ENCODE data around the gene GOLT1A. TPM values are rescaled to one million over a fixed set of nuclear protein-coding genes. Genes with fewer than 3 reads are reported as not detected.

Gene GOLT1A
- total RNA-seq, 4 donors from 2014 or later, result 0.38 TPM; not detected in 3

DNA sequence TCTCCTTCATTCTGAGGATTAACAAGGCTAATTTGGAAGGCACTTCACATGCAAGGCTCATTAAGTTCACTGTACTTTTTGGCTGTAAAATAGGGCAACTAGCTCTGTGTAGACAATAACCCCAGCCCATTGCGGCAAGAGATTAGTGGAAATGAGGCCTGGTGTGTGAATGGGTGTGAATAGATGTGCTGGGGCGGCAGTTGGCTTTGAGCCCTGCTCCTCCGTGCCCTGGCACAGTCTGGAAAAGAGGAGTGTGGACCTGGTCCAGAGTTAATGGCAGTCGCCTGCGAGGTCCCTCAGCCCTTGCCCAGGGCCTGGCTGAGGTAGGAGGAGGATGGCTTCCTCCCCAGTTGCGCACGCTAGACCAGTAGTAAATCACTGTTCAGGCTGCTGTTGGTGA is 22.3 kb downstream of the GOLT1A start:
- intact Hi-C loops (cut with DNase I), result no loop called here
- DNase-seq, result no peak
- H3K36me3 ChIP-seq, result no peaks in the 10 kb centered on the region
- peaks cover 6 to 25% (median 8%) of the 10 kb centered on the region in 3 donors for H3K4me1 ChIP-seq
- 47 to 75% methylated on average over 7 of the region's 7 CpGs for WGBS, 2 donors
- peaks cover 0 to 86% (median 0%) of the 10 kb centered on the region in 4 donors for H3K27me3 ChIP-seq
- no peak for TF ChIP-seq POLR2A (IDR thresholded peaks at IDR 0.05)
- TF ChIP-seq, protein P1, sequence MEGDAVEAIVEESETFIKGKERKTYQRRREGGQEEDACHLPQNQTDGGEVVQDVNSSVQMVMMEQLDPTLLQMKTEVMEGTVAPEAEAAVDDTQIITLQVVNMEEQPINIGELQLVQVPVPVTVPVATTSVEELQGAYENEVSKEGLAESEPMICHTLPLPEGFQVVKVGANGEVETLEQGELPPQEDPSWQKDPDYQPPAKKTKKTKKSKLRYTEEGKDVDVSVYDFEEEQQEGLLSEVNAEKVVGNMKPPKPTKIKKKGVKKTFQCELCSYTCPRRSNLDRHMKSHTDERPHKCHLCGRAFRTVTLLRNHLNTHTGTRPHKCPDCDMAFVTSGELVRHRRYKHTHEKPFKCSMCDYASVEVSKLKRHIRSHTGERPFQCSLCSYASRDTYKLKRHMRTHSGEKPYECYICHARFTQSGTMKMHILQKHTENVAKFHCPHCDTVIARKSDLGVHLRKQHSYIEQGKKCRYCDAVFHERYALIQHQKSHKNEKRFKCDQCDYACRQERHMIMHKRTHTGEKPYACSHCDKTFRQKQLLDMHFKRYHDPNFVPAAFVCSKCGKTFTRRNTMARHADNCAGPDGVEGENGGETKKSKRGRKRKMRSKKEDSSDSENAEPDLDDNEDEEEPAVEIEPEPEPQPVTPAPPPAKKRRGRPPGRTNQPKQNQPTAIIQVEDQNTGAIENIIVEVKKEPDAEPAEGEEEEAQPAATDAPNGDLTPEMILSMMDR (IDR thresholded peaks at IDR 0.05), result no peak
- no peaks in the 10 kb centered on the region for H3K9me3 ChIP-seq
- no peak overlapping the region for H3K27ac ChIP-seq
- no peak overlapping the region for H3K4me3 ChIP-seq

DNA sequence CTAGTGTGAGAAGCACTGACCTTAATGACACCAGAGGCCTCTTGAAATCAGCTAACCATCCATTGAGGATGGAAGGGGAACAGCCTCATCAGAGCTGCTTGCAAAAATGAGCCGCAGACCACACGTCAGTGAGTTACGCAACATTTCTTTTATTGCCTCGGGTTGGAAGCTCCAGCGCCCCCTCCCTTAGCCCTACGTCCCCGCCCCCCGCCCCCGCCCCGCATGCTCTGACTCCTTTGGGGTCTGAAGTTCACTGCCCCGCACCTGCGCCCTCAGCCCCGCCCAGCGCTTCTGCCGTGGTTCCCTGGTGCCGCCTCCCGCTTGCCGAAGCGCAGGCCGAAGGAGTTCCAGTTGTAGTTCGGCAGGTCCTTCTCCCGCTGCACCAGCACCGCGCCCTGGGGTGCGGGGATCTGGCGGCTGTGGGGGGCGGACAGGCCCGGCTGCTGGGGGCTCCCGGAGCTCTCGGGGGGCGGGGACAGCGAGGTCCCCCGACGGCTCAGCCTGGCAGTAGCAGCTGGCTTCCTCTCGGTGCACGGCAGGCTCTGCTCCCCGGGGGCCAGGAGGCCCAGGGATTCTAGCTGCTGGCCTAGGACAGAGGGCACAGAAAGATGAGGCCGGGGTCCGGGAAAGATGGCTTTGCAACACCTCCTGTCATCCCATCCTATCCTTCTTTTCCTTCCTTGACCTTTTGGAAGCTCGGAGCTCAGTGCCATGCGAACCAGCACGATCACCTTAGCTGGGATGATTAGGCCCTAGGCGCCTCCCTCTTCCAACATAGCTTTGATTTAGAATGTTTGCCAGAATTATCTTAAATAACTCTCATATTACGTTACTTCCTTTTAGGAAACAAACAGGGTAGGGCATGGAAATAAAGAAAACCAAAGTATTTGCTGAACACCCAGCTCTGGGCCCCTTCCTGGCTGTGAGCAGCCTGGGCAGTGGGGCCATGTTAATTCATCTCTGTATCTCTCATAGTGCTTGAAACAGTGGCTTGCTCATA is 23.3 kb downstream of the GOLT1A start:
- 28 to 45% methylated on average over 8 to 17 of the region's 44 CpGs for WGBS, 2 donors
- no peaks in the 10 kb centered on the region for H3K36me3 ChIP-seq
- no peak for DNase-seq
- TF ChIP-seq, protein P1 (IDR thresholded peaks at IDR 0.05), result no peak
- TF ChIP-seq POLR2A (IDR thresholded peaks at IDR 0.05), result no peak
- H3K9me3 ChIP-seq, result no peaks in the 10 kb centered on the region
- H3K27ac ChIP-seq, result peak overlapping the region in 1 of 4 donors; percentile 36
- peaks cover 0 to 83% (median 0%) of the 10 kb centered on the region in 4 donors for H3K27me3 ChIP-seq
- H3K4me3 ChIP-seq, result peak overlapping the region; percentile 1 to 55 (median 30)
- H3K4me1 ChIP-seq, result peaks cover 6 to 25% (median 8%) of the 10 kb centered on the region in 3 donors
- intact Hi-C loops (cut with DNase I), result no loop called here

- WGBS, 2 donors, result 65 to 71% methylated on average over 8 to 11 of the region's 11 CpGs
- H3K4me3 ChIP-seq, result no peak overlapping the region
- TF ChIP-seq, protein P1 (IDR thresholded peaks at IDR 0.05), result no peak
- TF ChIP-seq POLR2A (IDR thresholded peaks at IDR 0.05), result no peak
- intact Hi-C loops (cut with DNase I), result no loop called here
- peaks cover 0 to 74% (median 0%) of the 10 kb centered on the region in 4 donors for H3K27me3 ChIP-seq
- H3K4me1 ChIP-seq, result peaks cover 6 to 25% (median 8%) of the 10 kb centered on the region in 3 donors
- no peak overlapping the region for H3K27ac ChIP-seq
- H3K9me3 ChIP-seq, result no peaks in the 10 kb centered on the region
- no peak for DNase-seq
- no peaks in the 10 kb centered on the region for H3K36me3 ChIP-seq
These were observed 24.7 kb downstream of the GOLT1A start for GRCh38 chr1:204188959-204189639.

DNA sequence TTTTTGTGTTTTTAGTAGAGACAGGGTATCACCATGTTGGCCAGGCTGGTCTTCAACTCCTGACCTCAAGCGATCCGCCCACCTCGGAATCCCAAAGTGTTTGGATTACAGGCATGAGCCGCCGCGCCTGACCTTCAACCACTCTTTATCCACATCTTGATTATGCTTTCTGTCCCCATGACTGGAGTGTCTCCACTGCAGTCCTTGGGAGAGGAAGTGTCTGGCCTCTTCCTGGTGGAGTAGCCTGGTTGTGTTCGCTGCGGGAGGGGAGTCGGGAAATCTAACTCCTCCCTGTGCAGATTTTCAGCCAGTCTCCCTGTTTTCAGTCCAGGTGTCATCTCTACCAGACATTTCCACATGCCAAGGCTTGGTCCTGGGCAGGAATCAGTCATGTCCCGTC is 27.2 kb downstream of the GOLT1A start:
- 68 to 78% methylated on average over 10 of the region's 10 CpGs for WGBS, 2 donors
- no peak overlapping the region for H3K27ac ChIP-seq
- no peaks in the 10 kb centered on the region for H3K9me3 ChIP-seq
- intact Hi-C loops (cut with DNase I), result no loop called here
- peaks cover 6 to 26% (median 8%) of the 10 kb centered on the region in 3 donors for H3K4me1 ChIP-seq
- no peak for TF ChIP-seq POLR2A (IDR thresholded peaks at IDR 0.05)
- TF ChIP-seq, protein P1 (IDR thresholded peaks at IDR 0.05), result no peak
- H3K36me3 ChIP-seq, result no peaks in the 10 kb centered on the region
- no peak overlapping the region for H3K4me3 ChIP-seq
- peaks cover 0 to 53% (median 0%) of the 10 kb centered on the region in 4 donors for H3K27me3 ChIP-seq
- DNase-seq, result no peak

All from esophagus squamous epithelium (tissue), 5 donors.